HG02852 (cell line): ENCODE measurements around the gene RHNO1.

ENCODE experiments used
- ATAC-seq: cut with Tn5 transposase; IDR thresholded peaks from one replicate; pipeline ENCODE4 v1.9.1; 2021; ENCODE audit warnings: mild to moderate bottlenecking, moderate library complexity; ENCODE audit not compliant: unreplicated experiment

RHNO1 gene, protein sequence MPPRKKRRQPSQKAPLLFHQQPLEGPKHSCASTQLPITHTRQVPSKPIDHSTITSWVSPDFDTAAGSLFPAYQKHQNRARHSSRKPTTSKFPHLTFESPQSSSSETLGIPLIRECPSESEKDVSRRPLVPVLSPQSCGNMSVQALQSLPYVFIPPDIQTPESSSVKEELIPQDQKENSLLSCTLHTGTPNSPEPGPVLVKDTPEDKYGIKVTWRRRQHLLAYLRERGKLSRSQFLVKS

GRCh38 chr12:2877047-2877952, at the start of gene RHNO1, which contains the start of gene FOXM1:
RHNO1 (plus strand) TSS chr12:2877223; CDS start chr12:2885367, 8,144 bp downstream.
FOXM1 (minus strand) TSS chr12:2877174; CDS start chr12:2874478, 2,696 bp downstream.
- peak; percentile 76 for ATAC-seq

DNA sequence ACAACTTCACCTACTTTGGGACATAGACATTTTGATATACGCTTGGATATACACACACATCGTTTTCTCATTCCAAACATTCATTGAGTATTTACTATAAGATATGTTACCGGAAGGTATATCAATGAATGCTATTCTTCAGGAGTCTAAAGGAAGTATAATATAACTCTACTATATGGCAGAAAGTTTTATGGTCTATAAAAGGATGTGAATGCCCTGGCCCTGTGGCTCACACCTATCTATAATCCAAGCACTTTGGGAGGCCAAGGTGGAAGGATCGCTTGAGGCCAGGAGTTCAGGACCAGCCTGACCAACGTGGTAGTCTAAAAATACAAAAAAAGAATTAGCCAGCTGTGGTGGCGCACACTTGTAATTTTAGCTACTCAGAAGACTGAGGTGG, 47.7 kb upstream of the RHNO1 start:
- ATAC-seq: no peak

DNA sequence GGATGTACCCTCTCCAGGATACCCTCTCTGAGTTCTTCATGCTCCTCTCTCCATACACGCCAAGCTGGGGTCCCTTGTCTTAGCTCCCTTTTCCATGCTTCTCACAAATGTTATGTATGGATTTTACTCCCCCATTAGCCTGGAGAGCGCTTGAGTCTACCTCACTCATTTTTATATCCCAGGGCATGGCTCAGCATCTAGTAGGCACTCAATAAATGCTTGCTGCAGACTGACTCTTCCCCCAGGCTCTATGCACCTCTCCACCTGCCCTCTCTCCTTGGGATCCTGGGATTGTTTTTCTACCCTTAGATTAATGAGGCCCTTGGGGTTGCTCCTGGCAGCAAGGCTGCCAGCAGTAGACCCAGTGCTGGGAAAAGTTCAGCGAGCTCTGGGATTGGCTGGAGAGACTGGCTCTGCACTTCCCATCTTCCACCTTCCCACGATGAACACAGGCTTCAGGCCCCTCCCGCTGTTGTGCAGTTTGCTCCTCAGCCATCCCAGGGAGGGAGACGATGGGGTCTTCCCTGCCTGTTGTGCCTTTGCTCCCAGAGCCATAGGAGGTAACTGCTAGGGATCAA, 44.4 kb upstream of the RHNO1 start:
- ATAC-seq: no peak

GRCh38 chr12:2833327-2833726, 43.7 kb upstream of the RHNO1 start:
- ATAC-seq: no peak

DNA sequence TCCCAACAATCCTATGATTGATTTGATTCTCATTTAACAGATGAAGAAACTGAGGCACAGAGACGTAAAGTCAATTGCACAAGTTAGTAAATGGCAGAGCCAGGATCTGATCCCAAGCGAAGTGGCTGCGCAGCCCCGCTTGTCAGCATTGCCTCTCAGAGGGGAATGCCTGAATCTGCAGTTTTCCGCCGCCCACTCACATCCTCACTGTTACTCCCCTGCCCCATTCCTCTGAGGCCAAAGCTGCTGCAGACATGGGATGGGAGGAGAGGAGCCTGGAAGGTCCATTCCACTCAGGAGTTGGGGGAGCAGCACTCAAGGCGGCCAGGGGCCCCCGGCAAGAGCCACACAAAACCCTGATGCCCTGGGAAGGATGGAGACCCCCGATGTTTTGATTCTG, 43.2 kb upstream of the RHNO1 start:
- ATAC-seq: no peak

DNA sequence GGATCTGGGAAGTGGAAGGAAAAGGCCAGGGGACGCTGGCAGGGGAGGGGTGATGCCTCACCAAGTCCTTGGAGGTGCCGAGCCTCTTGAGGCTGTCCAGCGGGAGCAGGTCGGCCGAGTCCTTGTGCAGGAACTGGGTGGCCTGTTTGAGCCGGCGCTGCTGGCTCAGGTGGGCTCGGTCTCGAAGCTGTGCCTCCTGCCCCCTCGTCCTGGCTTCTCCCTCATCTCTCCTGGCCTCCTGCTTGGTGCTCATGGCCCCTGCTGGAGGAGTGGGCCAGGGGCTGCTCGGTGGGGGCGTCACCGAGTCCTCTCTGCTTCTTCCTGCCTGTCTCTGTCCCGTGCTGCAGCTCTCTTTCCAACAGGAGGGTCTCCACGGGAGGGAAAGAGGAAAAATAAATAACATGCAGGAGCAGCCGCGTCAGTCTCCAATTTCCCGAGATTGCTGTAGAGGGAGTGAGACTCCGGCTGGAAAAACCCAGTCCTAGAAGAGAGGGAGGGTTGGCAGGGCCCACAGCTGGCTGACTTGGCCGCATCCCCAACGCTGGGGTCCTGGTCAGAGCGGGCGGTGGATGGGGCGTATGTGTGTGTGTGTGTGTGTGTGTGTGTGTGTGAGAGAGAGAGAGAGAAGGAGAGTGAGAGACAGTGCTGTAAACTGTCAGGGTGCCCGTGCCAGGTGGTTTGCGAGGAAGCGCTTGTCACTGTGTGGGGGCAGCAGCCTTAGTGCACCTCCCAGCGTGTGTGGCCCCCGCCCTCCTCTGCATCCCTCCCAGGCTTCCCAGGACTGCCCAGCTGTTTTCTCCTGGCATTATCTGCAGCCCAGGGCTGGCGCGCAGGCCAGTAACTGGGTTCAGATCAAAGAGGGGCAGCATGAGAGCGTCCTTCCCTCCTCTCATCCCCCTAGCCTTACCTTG, 42.2 kb upstream of the RHNO1 start, which contains the start of gene NRIP2:
NRIP2 (minus strand) TSS at position 455 of the 911 bp plus-strand sequence; CDS start at position 403, 52 bp downstream.
- ATAC-seq: no peak

DNA sequence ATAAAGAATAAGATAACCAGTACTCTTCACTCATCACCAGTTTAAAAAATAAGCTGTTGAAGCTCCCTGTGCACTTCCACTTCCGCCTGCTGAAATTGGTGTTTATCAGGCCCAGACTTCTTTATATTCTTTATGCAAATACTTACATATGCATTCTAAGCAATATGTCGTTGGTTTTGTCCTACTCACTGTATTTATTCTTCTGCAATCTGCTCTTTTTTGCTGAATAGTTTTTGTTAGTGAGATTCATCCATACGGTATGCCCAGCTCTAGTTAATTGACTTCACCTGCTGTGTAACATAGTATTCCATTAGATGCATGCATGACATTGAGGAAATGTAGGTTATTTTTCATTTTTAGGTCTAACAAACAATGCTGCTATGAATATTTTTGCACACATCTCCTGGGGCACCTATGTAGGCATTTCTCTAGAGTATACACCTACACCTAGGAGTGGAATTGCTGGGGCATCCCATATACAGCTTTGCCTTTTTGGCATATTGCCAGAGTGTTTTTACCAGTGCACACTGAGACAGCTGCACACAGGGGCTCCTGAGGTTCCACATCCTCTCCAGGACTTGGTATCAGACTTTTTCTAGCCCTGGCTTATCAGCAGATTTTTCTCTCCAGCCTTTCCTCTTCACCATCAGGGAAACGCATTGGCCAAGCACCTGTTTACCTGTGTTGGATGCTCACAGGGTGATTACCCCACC, 41.2 kb upstream of the RHNO1 start:
- no peak for ATAC-seq

- no peak for ATAC-seq
Measured at GRCh38 chr12:2836574-2836973, 40.4 kb upstream of the RHNO1 start.

- ATAC-seq: no peak
Measured at GRCh38 chr12:2841056-2841650, 35.9 kb upstream of the RHNO1 start.

- ATAC-seq: no peak
Measured at GRCh38 chr12:2842948-2843347, 34.1 kb upstream of the RHNO1 start.

- no peak for ATAC-seq
Measured at GRCh38 chr12:2844786-2845185, 32.2 kb upstream of the RHNO1 start.

- ATAC-seq: no peak
Measured at GRCh38 chr12:2845280-2845679, 31.7 kb upstream of the RHNO1 start.

DNA sequence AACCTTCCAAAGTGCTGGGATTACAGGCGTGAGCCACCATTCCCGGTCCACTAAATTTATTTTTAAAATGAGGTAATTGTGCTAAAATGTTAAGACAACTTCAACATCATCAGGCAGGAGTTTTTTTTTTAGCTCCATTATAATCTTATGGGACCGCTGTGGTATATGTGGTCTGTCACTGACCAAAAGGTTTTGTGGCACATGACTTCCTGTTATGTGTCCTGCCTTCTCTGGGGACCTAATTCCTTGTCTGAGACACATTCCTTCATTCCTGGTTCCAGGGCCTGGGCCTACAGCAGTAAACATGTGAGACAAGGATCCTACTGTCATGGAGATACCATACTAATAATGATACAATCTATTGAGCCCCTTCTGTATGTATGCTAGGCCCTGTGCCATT, 25.1 kb upstream of the RHNO1 start:
- ATAC-seq: no peak

DNA sequence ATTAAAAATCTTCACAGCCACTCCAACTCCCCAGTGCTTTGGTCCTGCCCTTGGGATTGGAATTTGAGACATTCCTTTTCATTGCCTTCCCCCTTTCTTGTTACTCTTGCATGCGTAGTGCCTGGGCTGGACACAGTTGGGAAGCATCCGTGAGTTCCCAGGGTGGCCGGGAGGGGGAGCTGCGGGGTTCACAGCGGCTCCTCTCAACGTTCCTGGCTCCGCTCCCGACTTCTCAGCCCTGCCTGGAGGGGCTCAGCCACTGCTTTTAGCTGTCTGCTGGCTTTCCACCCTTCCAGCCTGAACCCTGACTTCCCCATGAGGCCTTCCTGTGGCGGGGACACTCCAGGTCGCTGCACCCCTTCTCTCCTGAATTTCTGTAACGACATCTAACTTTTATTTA, 23.4 kb upstream of the RHNO1 start:
- ATAC-seq: no peak

GRCh38 chr12:2854669-2855453, 22.2 kb upstream of the RHNO1 start:
- ATAC-seq: no peak

DNA sequence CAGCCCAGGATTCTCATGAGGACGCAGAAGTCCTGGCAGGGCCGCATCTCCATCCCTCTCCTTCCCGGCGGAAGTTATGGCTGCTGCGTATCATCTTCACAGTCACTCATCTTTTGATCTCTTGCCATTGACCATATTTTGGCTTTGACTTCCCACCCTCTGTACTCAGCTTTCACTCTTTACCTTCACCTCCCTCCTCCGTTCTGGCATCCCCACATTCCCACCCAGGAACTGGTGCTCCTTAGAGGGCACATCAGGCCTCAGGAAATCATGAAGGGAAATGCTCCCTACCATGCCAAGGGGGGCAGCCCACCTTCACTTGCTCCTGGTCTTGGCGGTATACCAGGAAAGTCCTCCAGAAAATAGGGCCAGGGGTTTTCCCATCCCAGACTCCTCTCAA, 21.5 kb upstream of the RHNO1 start:
- no peak for ATAC-seq

DNA sequence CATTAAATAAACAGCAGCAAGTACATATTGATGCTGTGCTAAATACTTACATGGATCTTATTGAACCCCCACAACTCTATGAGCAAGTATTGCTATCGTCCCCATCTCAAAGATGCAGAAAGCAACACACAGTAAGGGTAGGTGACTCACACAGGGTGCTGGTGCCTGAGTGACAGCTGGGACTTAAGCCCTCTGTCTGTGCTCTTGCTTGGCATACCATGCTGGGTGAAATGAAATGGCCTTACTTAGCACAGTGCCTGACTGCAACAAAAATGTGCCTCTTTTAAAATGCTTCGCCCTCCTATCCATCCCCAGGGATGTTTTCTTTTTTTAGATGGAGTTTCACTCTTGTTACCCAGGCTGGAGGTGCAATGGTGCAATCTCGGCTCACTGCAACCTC, 21.0 kb upstream of the RHNO1 start:
- no peak for ATAC-seq

- ATAC-seq: no peak
Measured at GRCh38 chr12:2857021-2857431, 20.0 kb upstream of the RHNO1 start, which contains the start of gene TEX52. TEX52 (minus strand) TSS chr12:2857039; CDS start chr12:2857026, 13 bp downstream.

GRCh38 chr12:2857576-2857975, 19.4 kb upstream of the RHNO1 start:
- ATAC-seq: no peak
